ENCODE results near the gene SYNE4. TPM values are rescaled to one million over a fixed set of nuclear protein-coding genes. Genes with fewer than 3 reads are reported as not detected.

SYNE4 gene
- total RNA-seq, 1 experiment from 2014 or later: 1.1 TPM

DNA sequence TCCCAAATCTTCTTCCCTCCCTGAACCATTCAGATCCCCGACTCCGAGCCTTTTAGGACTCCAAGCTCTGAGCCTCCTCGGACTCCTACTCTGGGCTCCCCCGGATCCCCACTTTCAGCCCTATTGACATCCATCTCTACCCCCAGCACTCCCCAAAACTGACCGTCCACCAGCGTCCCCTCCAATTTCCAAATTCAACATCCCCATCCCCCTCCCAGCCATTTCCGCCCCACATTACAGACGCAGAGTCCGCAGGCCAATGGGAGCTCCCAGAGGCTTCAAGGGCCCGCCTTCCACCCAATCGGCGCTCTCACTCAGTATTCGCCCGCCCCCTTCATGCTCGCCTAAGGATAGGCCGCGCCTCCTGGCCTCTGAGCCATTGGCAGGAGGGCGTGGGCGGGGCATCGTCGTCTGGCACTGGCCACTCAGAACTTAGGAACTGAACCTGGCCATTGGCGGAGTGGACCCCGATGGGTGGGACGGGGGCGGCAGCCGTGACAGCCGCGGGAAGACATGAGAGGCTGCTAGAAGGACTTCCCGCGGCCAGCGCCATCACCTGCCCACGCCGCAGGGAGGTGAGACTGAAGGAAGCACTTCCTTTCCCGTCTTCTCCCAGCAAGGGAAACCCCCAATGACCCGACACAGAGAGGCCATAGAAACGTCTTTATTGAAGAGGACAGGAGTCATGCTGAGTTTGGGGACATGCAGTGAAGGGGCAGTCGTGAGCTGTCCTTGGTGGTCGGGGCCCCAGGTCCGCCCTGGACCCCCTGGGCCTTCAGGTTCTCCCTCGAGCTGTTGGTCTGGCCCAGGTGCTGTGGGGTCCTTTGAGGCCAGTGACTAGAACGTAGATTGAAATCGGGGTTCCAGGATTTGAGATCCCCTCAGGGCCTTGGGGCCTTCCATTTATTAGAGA, 5.7 kb upstream of the SYNE4 start, which contains the start of gene ALKBH6:
TSS of gene ALKBH6 (minus strand) at position 202 of the 913 bp plus-strand sequence. CDS start 816 bp downstream, outside the sequence.
- no peaks in the 10 kb centered on the region for H3K27me3 ChIP-seq (ENCODE audit: control insufficient read depth, insufficient read depth, low read length)
- in situ Hi-C loops (cut with HindIII; ENCODE audit: low pct_unique_long_range_greater_than_20kb, low sequenced_read_pairs): no loop called here
- BruUV-seq (replicated peaks): TSS peak; percentile 91
- H3K4me3 ChIP-seq (ENCODE audit: low read depth in 2 of 2, low read length in 2 of 2): peak within 1 kb of the TSS; percentile 74 to 97
- ATAC-seq: peak; percentile 98
- peak within 1 kb of the TSS; percentile 91 for H3K27ac ChIP-seq (ENCODE audit: low read length)
- ChIA-PET CTCF (no interaction called here), POLR2A (interaction anchor here (0.5 to 0.6 kb wide), 4 partner anchors 12 to 387 kb away, joined by 3 to 10 read pairs (median 6); no protein-coding TSS in a partner anchor)
- TF ChIP-seq CTCF (IDR thresholded peaks at IDR 0.05) (no peak), POLR2AphosphoS5 (IDR thresholded peaks at IDR 0.05; ENCODE audit: low read depth, low read length) (peak; percentile 61; the same call in 1 of the 2 replicates), SIN3A (IDR thresholded peaks at IDR 0.05; ENCODE audit: borderline replicate concordance, insufficient read depth, low read depth, low read length) (no peak; the same call in 1 of the 2 replicates), TCF7L2 (IDR thresholded peaks at IDR 0.05; ENCODE audit: low read depth, low read length) (peak; percentile 21; the same call in 1 of the 2 replicates)
- TF ChIP-seq, protein P1, sequence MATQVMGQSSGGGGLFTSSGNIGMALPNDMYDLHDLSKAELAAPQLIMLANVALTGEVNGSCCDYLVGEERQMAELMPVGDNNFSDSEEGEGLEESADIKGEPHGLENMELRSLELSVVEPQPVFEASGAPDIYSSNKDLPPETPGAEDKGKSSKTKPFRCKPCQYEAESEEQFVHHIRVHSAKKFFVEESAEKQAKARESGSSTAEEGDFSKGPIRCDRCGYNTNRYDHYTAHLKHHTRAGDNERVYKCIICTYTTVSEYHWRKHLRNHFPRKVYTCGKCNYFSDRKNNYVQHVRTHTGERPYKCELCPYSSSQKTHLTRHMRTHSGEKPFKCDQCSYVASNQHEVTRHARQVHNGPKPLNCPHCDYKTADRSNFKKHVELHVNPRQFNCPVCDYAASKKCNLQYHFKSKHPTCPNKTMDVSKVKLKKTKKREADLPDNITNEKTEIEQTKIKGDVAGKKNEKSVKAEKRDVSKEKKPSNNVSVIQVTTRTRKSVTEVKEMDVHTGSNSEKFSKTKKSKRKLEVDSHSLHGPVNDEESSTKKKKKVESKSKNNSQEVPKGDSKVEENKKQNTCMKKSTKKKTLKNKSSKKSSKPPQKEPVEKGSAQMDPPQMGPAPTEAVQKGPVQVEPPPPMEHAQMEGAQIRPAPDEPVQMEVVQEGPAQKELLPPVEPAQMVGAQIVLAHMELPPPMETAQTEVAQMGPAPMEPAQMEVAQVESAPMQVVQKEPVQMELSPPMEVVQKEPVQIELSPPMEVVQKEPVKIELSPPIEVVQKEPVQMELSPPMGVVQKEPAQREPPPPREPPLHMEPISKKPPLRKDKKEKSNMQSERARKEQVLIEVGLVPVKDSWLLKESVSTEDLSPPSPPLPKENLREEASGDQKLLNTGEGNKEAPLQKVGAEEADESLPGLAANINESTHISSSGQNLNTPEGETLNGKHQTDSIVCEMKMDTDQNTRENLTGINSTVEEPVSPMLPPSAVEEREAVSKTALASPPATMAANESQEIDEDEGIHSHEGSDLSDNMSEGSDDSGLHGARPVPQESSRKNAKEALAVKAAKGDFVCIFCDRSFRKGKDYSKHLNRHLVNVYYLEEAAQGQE (IDR thresholded peaks at IDR 0.05; ENCODE audit: insufficient read depth in 1 of 2, low read depth in 2 of 2, low read length in 1 of 2): peak; percentile 68 to 79; a peak in 3 of 4 replicates
- DNase-seq (ENCODE audit: low read depth, low spot score): peak; percentile 94
- no peaks in the 10 kb centered on the region for H3K36me3 ChIP-seq (ENCODE audit: control insufficient read depth, insufficient read depth, low read length)
- H3K9me3 ChIP-seq (ENCODE audit: control insufficient read depth, insufficient read depth, low read depth, low read length): no peaks in the 10 kb centered on the region
- intact Hi-C loops (cut with micrococcal nuclease; ENCODE audit: unreplicated experiment): no loop called here
- peaks cover 18% of the 10 kb centered on the region for H3K4me1 ChIP-seq (ENCODE audit: control insufficient read depth, insufficient read depth, low read length)

DNA sequence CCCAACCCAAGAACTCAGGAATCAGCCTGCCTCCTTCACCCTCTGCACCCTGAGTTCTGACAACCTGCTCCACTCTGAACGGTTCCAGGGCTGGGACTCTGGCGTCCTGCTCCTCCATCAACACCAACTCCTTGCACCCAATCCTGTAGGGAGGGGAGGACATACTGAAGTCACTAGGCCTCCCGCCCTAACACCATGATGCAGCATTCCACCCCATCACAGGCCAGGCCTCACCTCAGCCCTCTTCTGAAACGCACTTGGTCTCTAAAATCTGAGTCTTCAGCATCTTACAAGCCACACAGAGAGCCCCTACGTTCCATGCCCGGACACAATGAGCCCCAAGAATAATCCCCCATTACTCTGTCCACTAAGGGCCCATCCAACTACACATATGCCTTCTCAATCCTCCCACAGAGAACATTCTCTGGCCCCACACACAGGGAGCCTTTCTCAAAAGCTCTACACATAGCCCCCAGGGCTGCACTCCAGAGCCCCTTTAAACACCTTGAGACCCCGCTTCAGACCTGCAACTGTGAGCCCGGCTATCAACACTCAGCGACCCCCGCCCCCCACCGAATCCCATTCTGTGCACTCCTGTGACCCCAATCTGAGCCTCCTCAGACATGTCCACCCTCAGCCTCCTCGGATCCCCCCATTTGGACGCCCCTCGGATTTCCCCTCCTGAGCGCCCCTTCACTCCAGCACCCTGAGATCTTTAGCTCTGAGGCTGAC, 4.8 kb upstream of the SYNE4 start:
- Histone ChIP-seq H3K9me3 (ENCODE audit: control insufficient read depth, insufficient read depth, low read depth, low read length) (no peaks in the 10 kb centered on the region), H3K4me1 (ENCODE audit: control insufficient read depth, insufficient read depth, low read length) (peaks cover 24% of the 10 kb centered on the region), H3K27ac (ENCODE audit: low read length) (peak overlapping the region; percentile 91), H3K4me3 (ENCODE audit: low read depth in 2 of 2, low read length in 2 of 2) (peak overlapping the region; percentile 74 to 97), H3K36me3 (ENCODE audit: control insufficient read depth, insufficient read depth, low read length) (no peaks in the 10 kb centered on the region), H3K27me3 (ENCODE audit: control insufficient read depth, insufficient read depth, low read length) (no peaks in the 10 kb centered on the region)
- ChIA-PET POLR2A (interaction anchor here (0.5 kb wide), 2 partner anchors 14 to 87 kb away, joined by 7 to 10 read pairs; no protein-coding TSS in a partner anchor), CTCF (no interaction called here)
- in situ Hi-C loops (cut with HindIII; ENCODE audit: low pct_unique_long_range_greater_than_20kb, low sequenced_read_pairs) (no loop called here), intact Hi-C loops (cut with micrococcal nuclease; ENCODE audit: unreplicated experiment) (no loop called here)
- TSS peak; percentile 92 for BruUV-seq (replicated peaks)
- DNase-seq (ENCODE audit: low read depth, low spot score) (no peak), ATAC-seq (no peak)
- TF ChIP-seq, protein P1 (IDR thresholded peaks at IDR 0.05; ENCODE audit: insufficient read depth in 1 of 2, low read depth in 2 of 2, low read length in 1 of 2): no peak
- TF ChIP-seq SIN3A (IDR thresholded peaks at IDR 0.05; ENCODE audit: borderline replicate concordance, insufficient read depth, low read depth, low read length) (no peak), CTCF (IDR thresholded peaks at IDR 0.05) (no peak), POLR2AphosphoS5 (IDR thresholded peaks at IDR 0.05; ENCODE audit: low read depth, low read length) (no peak), TCF7L2 (IDR thresholded peaks at IDR 0.05; ENCODE audit: low read depth, low read length) (no peak)

Data from Panc1 (cell line).